Measurements from ENCODE around the gene GPR31.

GPR31 gene

GRCh38 chr6:167137081-167137480, 20.7 kb downstream of the GPR31 start:
- no peak for DNase-seq

GRCh38 chr6:167136376-167136775, 21.4 kb downstream of the GPR31 start:
- no peak for DNase-seq

- no peak for DNase-seq
These were observed 23.1 kb downstream of the GPR31 start for GRCh38 chr6:167134448-167135328.

- no peak for DNase-seq
These were observed 26.8 kb downstream of the GPR31 start for GRCh38 chr6:167130712-167131684.

- DNase-seq, result no peak
These were observed 27.6 kb downstream of the GPR31 start for GRCh38 chr6:167130008-167130677.

GRCh38 chr6:167129562-167129961, 28.2 kb downstream of the GPR31 start:
- DNase-seq, result no peak

- DNase-seq, result no peak
These were observed 28.6 kb downstream of the GPR31 start for GRCh38 chr6:167129159-167129558.

GRCh38 chr6:167127785-167128531, 29.8 kb downstream of the GPR31 start:
- no peak for DNase-seq

GRCh38 chr6:167125855-167126349, 31.9 kb downstream of the GPR31 start:
- DNase-seq, result no peak

GRCh38 chr6:167125410-167125809, 32.4 kb downstream of the GPR31 start:
- DNase-seq, result no peak

- no peak for DNase-seq
These were observed 33.0 kb downstream of the GPR31 start for GRCh38 chr6:167124753-167125152.

- no peak for DNase-seq
These were observed 34.7 kb downstream of the GPR31 start, which contains the start of gene CCR6 for GRCh38 chr6:167122827-167123657. Gene CCR6 (plus strand): TSS chr6:167123096. CDS start chr6:167136135, 13,039 bp downstream.

- no peak for DNase-seq
These were observed 35.5 kb downstream of the GPR31 start for GRCh38 chr6:167122041-167122826.

- DNase-seq, result no peak
These were observed 36.4 kb downstream of the GPR31 start for GRCh38 chr6:167121335-167121841.

GRCh38 chr6:167120583-167120903, 37.2 kb downstream of the GPR31 start:
- DNase-seq, result no peak

GRCh38 chr6:167119670-167120582, 37.9 kb downstream of the GPR31 start:
- peak; percentile 51 for DNase-seq

GRCh38 chr6:167118839-167119238, 38.9 kb downstream of the GPR31 start:
- no peak for DNase-seq

GRCh38 chr6:167118006-167118405, 39.8 kb downstream of the GPR31 start:
- no peak for DNase-seq

- DNase-seq, result no peak
These were observed 40.9 kb downstream of the GPR31 start for GRCh38 chr6:167116838-167117228.
